Measurements from ENCODE around the gene TBCD. TPM values are rescaled to one million over a fixed set of nuclear protein-coding genes. Genes with fewer than 3 reads are reported as not detected.

TBCD gene
- polyA plus RNA-seq, 1 experiment = 38.6 TPM

DNA sequence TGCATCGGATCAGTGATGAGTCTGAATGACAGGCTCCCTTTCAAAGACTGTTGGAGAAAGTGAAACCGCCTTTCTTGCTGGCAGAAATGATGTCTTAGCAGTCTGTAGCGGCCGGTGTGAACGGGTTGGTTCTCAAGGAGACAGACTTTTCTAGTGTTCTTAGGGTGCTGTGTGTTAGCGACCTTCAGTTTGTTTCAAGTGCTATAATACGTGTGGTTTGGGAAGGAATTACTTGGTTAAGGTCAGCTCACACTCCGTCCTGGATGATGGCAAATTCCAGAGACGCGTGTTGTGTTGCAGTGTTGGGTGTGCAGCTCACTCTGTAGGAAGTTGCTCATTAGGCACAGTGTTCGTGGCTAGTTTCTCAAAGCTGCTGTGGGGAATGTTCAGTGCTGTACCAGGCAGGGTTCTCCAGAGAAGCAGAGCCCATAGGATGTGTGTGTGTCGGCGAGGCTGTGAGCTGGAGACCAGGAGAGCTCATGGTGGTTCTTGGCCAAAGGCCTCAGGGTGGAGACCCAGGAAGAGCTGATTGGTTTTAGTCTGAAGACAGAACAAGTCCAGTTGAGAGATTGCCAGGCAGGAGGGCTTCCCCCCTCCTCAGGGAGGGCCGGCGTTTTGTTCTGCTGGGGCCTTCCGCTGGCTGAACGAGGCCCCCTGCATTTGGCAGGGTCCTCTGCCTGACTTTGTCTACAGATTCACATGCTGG, 50.4 kb downstream of the TBCD start:
- no peaks in the 10 kb centered on the region for H3K27me3 ChIP-seq (ENCODE audit: control insufficient read depth, insufficient read depth, low read length)
- POLR2A ChIA-PET = no interaction called here
- CTCF ChIA-PET = interaction anchor here (0.9 kb wide), 1 partner anchor 11 kb away, joined by 3 read pairs; no protein-coding TSS in a partner anchor

DNA sequence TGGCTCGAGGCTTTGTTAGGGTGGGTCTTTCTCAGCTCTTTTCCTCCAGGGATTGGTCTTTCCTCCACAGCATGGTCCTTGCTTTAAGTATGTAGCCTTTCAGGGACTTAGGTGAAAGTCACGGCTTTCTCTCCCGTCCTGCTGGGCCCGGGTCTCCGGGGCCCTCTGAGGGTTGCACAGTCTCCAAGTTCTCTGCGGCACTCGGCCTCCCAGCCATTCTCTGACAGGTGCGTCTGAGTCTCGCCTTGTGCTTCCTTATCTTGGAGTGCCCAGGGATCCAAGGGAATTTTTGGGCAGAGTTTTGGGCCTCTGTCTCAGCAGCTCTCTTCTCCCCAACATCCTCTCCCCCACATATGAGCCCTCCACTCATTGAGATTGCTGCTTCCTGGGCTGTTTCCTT, 51.3 kb downstream of the TBCD start:
- TF ChIP-seq, protein P1, sequence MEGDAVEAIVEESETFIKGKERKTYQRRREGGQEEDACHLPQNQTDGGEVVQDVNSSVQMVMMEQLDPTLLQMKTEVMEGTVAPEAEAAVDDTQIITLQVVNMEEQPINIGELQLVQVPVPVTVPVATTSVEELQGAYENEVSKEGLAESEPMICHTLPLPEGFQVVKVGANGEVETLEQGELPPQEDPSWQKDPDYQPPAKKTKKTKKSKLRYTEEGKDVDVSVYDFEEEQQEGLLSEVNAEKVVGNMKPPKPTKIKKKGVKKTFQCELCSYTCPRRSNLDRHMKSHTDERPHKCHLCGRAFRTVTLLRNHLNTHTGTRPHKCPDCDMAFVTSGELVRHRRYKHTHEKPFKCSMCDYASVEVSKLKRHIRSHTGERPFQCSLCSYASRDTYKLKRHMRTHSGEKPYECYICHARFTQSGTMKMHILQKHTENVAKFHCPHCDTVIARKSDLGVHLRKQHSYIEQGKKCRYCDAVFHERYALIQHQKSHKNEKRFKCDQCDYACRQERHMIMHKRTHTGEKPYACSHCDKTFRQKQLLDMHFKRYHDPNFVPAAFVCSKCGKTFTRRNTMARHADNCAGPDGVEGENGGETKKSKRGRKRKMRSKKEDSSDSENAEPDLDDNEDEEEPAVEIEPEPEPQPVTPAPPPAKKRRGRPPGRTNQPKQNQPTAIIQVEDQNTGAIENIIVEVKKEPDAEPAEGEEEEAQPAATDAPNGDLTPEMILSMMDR (IDR thresholded peaks at IDR 0.05; ENCODE audit: insufficient read depth, low read depth, low read length) = no peak
- peaks cover 4% of the 10 kb centered on the region for H3K36me3 ChIP-seq (ENCODE audit: control insufficient read depth, insufficient read depth, low read length)
- POLR2A ChIA-PET = no interaction called here
- no peak overlapping the region for H3K4me3 ChIP-seq (ENCODE audit: low read depth, low read length)
- CTCF ChIA-PET = interaction anchor here (0.8 to 0.9 kb wide), 2 partner anchors 10 to 21 kb away, joined by 3 to 4 read pairs; no protein-coding TSS in a partner anchor
- no peak for DNase-seq (ENCODE audit: low read depth)
- H3K27me3 ChIP-seq (ENCODE audit: control insufficient read depth, insufficient read depth, low read length) = no peaks in the 10 kb centered on the region

More for the DNA sequence above, 50.4 kb downstream of the TBCD start:
- Histone ChIP-seq H3K4me3 (ENCODE audit: low read depth, low read length) (no peak overlapping the region), H3K36me3 (ENCODE audit: control insufficient read depth, insufficient read depth, low read length) (peaks cover 4% of the 10 kb centered on the region)
- DNase-seq (ENCODE audit: low read depth) = no peak
- TF ChIP-seq, protein P1 (IDR thresholded peaks at IDR 0.05; ENCODE audit: insufficient read depth, low read depth, low read length) = no peak

DNA sequence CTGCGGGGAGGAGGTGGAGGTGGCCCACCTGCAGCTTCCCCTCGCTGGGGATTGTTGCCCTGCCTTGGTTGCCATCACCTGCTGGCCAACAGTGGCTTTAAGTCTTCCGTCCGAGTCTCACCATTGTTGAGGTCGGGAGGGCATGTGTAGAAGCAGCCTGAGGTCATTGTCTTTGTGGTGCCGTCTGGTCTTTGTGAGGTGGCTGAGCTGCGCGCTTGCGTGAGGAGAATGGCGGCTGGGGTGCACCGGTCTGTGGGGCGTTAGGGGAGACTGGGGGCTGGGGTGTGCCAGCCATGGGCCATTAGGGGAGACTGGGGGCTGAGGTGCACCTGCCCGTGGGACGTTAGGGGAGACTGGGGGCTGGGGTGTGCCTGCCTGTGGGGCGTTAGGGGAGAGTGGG, 51.7 kb downstream of the TBCD start:
- H3K4me3 ChIP-seq (ENCODE audit: low read depth, low read length) = no peak overlapping the region
- no peaks in the 10 kb centered on the region for H3K27me3 ChIP-seq (ENCODE audit: control insufficient read depth, insufficient read depth, low read length)
- POLR2A ChIA-PET = no interaction called here
- no peak for DNase-seq (ENCODE audit: low read depth)
- TF ChIP-seq, protein P1 (IDR thresholded peaks at IDR 0.05; ENCODE audit: insufficient read depth, low read depth, low read length) = no peak
- peaks cover 4% of the 10 kb centered on the region for H3K36me3 ChIP-seq (ENCODE audit: control insufficient read depth, insufficient read depth, low read length)
- CTCF ChIA-PET = interaction anchor here (0.8 kb wide), 1 partner anchor 22 kb away, joined by 4 read pairs; no protein-coding TSS in a partner anchor

DNA sequence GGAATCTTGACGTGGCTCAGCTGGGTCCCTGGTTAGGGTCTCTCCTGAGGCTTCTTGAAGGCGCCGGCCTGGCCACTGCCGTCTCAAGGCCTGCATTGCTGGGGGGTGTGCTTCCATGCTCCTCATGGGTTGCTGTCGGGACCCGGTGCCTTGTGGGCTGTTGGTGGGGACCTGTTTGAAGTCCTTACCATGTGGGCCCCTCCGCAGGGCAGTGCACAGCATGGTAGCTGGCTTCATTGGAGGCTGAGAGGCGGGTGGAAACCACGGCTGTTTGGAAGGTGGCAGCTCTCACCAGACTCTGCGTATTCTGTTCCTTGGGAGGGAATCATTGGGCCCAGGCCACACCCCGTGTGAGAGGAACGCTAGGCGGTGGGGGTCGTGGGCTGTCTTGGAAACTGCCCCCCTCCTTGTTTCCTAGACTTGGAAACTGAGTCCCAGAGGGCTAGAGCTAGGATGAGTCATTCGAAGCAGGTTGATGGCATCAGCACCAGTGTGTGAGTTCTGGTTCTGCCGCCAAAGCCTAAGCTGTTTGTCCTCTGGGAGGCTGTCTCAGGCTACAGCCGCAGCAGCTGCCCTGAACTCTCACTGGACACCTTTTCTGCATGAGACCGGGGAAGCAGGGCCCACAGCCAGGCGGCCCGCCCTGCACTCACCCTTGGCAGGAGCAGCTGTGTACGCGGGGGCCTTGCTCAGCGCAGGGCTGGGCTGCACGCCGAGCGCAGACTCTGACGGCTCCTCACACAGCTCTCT, 52.8 kb downstream of the TBCD start:
- POLR2A ChIA-PET = no interaction called here
- no peak for DNase-seq (ENCODE audit: low read depth)
- Histone ChIP-seq H3K4me3 (ENCODE audit: low read depth, low read length) (no peak overlapping the region), H3K36me3 (ENCODE audit: control insufficient read depth, insufficient read depth, low read length) (peaks cover 7% of the 10 kb centered on the region), H3K27me3 (ENCODE audit: control insufficient read depth, insufficient read depth, low read length) (no peaks in the 10 kb centered on the region)
- CTCF ChIA-PET = interaction anchor here (0.6 kb wide), 1 partner anchor 135 kb away, joined by 3 read pairs; no protein-coding TSS in a partner anchor
- TF ChIP-seq, protein P1 (IDR thresholded peaks at IDR 0.05; ENCODE audit: insufficient read depth, low read depth, low read length) = no peak

DNA sequence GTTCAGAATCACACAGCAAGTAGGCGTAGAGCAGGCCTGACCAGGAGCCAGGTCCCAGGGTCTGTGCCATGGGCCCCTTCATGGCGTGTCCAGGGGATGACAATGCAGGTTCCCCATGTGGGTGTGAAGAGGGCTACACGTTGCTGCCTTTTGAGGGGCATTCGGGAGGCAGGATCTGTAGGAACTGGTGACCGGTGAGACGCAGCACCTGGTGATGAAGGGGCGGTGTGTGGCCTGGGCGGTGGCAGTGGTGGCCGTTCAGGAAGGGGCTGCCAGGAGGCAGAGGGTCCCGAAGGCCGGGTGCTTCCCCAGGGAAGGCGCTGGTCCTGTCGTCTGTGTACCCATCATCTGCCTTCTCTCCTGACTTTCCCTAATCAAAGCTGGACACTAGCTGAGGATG, 53.4 kb downstream of the TBCD start:
- CTCF ChIA-PET = interaction anchor here (0.6 kb wide), 1 partner anchor 136 kb away, joined by 3 read pairs; no protein-coding TSS in a partner anchor
- POLR2A ChIA-PET = no interaction called here
- peaks cover 6% of the 10 kb centered on the region for H3K36me3 ChIP-seq (ENCODE audit: control insufficient read depth, insufficient read depth, low read length)
- DNase-seq (ENCODE audit: low read depth) = no peak
- TF ChIP-seq, protein P1 (IDR thresholded peaks at IDR 0.05; ENCODE audit: insufficient read depth, low read depth, low read length) = no peak
- H3K27me3 ChIP-seq (ENCODE audit: control insufficient read depth, insufficient read depth, low read length) = no peaks in the 10 kb centered on the region
- H3K4me3 ChIP-seq (ENCODE audit: low read depth, low read length) = no peak overlapping the region
